Upper lobe of left lung (tissue), 6 donors: Measurements from ENCODE around the gene GDF15. TPM values are rescaled to one million over a fixed set of nuclear protein-coding genes. Genes with fewer than 3 reads are reported as not detected.

Experiments
- ATAC-seq, 2 donors: fragments of 200-7000 bp; cut with Tn5 transposase; one replicate each; pipeline ENCODE4 v1.9.1; 2022; ENCODE audit warnings: mild to moderate bottlenecking in 2 of 2, moderate library complexity in 2 of 2; ENCODE audit not compliant: low FRiP score in 2 of 2
- DNase-seq, 2 donors: peaks; one replicate each; pipeline ENCODE4 v3.0.0-alpha.2; 2019 to 2020
- H3K27ac ChIP-seq, 4 donors: fragments of 200-600 bp; sonication (generic); one replicate each; pipeline ENCODE4 v1.5.1; 2016 to 2019
- H3K27me3 ChIP-seq, 4 donors: fragments of 200-600 bp; sonication (generic); one replicate each; pipeline ENCODE4 v1.5.1; 2017 to 2019
- H3K36me3 ChIP-seq, 4 donors: fragments of 200-600 bp; sonication (generic); one replicate each; pipeline ENCODE4 v1.5.1; 2016 to 2019
- H3K4me1 ChIP-seq, 4 donors: fragments of 200-600 bp; sonication (generic); one replicate each; pipeline ENCODE4 v1.5.1; 2018 to 2019
- H3K4me3 ChIP-seq, 4 donors: fragments of 200-600 bp; sonication (generic); one replicate each; pipeline ENCODE4 v1.5.1; 2017 to 2019; ENCODE audit warnings: mild to moderate bottlenecking in 2 of 4, moderate library complexity in 1 of 4
- H3K9me3 ChIP-seq, 4 donors: fragments of 200-600 bp; sonication (generic); one replicate each; pipeline ENCODE4 v1.5.1; 2018 to 2019
- EP300 ChIP-seq, 4 donors: sonication (generic); formaldehyde crosslinking; IDR thresholded peaks; one replicate each; pipeline ENCODE4 v1.5.1; 2017; ENCODE audit warnings: antibody characterized with exemption in 4 of 4, control low read depth in 2 of 4
- POLR2A ChIP-seq, 4 donors: fragments of 450-650 bp; IDR thresholded peaks; one replicate each; pipeline ENCODE4 v1.5.1; 2016 to 2017; ENCODE audit warnings: antibody characterized with exemption in 4 of 4, mild to moderate bottlenecking in 2 of 4
- POLR2AphosphoS5 ChIP-seq, 2 donors: sonication (generic); formaldehyde crosslinking; IDR thresholded peaks; one replicate each; pipeline ENCODE4 v1.5.1; 2017; ENCODE audit warnings: antibody characterized with exemption in 2 of 2
- WGBS, 2 donors: methylation state at CpG; one replicate each; pipeline ENCODE4 v1.1.5; 2017 to 2018; 5-methylcytosine and 5-hydroxymethylcytosine counted together
- total RNA-seq, 6 donors: library from RNA; depleted of rRNA in 4 of 6; stranded (reverse); fragments of >200 nt in 4 of 6; gene quantifications; one replicate each; pipeline versions ENCODE4 v1.1.0 to v1.2.1, GENCODE V29; 2016 to 2021
- TF ChIP-seq, protein P1 (sequence below), 6 experiments: fragments of 450-650 bp in 4 of 6; fragments of 200-600 bp in 2 of 6; sonication (generic) in 2 of 6; IDR thresholded peaks; one replicate each; pipeline ENCODE4 v1.5.1; 2016 to 2019; ENCODE audit warnings: antibody characterized with exemption in 6 of 6
- donor health status: DM: no; HTN: no; CAD: no; lungs with moderate emphysema.
- donor health status: DM: no; HTN: yes; CAD: no; lungs with severe emphysema.

Gene GDF15
- total RNA-seq, 6 donors from 2014 or later = 42.5 to 126 (median 68.7) TPM

DNA sequence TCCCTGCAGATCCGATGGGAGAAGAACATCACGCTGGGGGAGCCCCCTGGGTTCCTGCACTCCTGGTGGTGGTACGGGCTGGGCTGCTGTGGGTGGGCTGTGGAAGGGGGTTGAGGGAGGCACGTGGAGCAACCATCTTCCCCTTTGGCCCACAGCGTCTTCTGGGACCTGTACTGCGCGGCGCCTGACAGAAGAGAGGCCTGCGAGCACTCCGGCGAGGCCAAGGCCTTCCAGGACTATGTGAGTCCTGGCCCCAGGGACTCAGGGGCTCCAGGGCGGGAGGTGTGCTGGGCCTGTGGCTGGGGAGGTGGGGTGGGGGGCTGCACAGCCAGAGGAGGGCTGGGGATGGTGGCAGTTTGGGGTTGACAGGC, 41.8 kb downstream of the GDF15 start:
- Histone ChIP-seq H3K4me1 (peaks cover 26 to 55% (median 27%) of the 10 kb centered on the region in 4 donors), H3K27ac (no peak overlapping the region), H3K36me3 (peaks cover 0 to 4% (median 0%) of the 10 kb centered on the region in 4 donors), H3K4me3 (no peak overlapping the region), H3K27me3 (no peaks in the 10 kb centered on the region), H3K9me3 (no peaks in the 10 kb centered on the region)
- ATAC-seq (no peak), DNase-seq (peak in 1 of 2 donors; percentile 68)
- TF ChIP-seq, protein P1, sequence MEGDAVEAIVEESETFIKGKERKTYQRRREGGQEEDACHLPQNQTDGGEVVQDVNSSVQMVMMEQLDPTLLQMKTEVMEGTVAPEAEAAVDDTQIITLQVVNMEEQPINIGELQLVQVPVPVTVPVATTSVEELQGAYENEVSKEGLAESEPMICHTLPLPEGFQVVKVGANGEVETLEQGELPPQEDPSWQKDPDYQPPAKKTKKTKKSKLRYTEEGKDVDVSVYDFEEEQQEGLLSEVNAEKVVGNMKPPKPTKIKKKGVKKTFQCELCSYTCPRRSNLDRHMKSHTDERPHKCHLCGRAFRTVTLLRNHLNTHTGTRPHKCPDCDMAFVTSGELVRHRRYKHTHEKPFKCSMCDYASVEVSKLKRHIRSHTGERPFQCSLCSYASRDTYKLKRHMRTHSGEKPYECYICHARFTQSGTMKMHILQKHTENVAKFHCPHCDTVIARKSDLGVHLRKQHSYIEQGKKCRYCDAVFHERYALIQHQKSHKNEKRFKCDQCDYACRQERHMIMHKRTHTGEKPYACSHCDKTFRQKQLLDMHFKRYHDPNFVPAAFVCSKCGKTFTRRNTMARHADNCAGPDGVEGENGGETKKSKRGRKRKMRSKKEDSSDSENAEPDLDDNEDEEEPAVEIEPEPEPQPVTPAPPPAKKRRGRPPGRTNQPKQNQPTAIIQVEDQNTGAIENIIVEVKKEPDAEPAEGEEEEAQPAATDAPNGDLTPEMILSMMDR (IDR thresholded peaks at IDR 0.05) = no peak
- no peak for TF ChIP-seq POLR2A (IDR thresholded peaks at IDR 0.05)
- 80 to 84% methylated on average over 1 to 12 of the region's 12 CpGs for WGBS, 2 donors

DNA sequence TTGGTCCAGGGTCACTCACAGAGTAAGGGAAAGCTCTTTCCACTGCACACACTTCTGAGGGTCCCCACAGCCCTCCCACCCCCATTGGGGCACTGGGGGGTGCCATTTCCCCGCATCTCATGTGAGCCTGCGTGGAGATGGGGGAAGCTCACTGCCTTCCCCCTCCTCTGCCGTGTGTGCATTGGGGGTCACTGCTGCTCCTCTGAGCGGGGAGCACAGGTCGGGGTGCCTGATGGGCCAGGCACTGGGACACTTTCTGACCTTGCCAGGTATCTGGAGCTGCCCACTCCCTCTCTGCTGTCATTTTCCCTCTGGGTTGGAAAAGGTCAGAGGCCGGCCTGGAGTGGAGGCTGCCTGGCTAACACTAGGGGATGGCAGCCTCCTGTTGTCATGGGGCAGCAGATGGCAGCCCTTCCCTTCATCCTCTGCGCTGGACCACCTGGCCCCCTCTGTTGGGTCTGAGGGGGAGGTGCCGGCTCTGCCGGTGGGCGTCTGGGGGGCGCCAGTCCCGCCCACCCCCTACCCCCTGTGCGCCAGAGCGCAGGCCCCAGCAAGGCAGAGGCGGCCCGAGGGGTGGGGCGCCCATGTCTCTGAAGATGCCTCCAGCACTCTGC, 42.3 kb downstream of the GDF15 start:
- Histone ChIP-seq H3K27me3 (no peaks in the 10 kb centered on the region), H3K4me3 (peak overlapping the region in 2 of 4 donors; percentile 50 to 51), H3K9me3 (no peaks in the 10 kb centered on the region), H3K36me3 (peaks cover 0 to 4% (median 0%) of the 10 kb centered on the region in 4 donors), H3K4me1 (peaks cover 26 to 55% (median 31%) of the 10 kb centered on the region in 4 donors), H3K27ac (peak overlapping the region; percentile 65 to 82 (median 76))
- ATAC-seq (no peak), DNase-seq (no peak)
- TF ChIP-seq, protein P1 (IDR thresholded peaks at IDR 0.05) = no peak
- no peak for TF ChIP-seq POLR2A (IDR thresholded peaks at IDR 0.05)
- TF ChIP-seq POLR2AphosphoS5 (IDR thresholded peaks at IDR 0.05) = no peak
- no peak for TF ChIP-seq EP300 (IDR thresholded peaks at IDR 0.05)
- 77 to 93% methylated on average over 6 to 14 of the region's 17 CpGs for WGBS, 2 donors

DNA sequence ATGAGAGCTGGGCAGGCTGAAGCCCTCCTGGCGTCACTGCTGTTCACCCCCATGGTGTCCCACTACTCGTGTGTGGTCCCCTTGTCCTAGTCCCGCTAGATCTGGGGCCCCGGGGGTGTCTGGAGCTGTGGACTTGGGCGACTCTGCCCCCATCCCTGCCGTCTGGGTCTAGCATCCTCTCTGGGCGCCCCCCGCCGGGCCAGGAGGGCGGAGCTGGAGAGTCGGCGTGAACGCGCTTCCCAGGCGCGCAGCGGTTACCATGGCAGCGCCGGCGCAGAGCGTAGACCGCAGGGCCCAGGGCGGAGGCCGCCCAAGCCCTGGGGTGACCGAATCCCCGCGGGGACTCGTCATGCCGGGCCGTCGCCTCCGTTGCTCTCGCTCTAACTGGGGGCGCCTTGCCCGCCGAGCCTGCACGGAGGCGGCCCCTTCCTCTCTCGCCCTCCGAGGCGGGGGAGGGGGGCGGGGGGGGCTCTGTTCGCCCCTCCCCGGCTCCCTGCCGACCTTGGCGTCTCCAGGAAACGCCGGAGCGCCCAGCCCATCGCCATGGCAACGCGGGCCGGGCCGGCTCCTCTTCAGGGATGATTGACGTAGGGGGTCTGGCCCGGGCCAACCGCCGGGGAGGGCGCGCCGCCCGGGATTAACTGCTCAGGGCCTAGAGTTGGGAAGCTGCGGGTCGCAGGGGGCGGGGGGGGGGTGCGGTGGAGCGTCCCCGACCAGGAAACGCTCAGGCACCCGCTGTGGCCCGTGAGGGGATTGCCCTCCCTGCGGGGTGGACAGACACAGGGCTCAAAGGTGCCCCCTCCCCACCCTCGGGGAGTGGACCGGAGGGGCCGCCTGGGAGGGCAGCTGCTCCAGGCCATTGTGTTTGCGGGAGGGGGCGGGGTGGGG, 43.1 kb downstream of the GDF15 start:
- Histone ChIP-seq H3K36me3 (peaks cover 0 to 4% (median 0%) of the 10 kb centered on the region in 4 donors), H3K27ac (peak overlapping the region; percentile 65 to 82 (median 76)), H3K27me3 (no peaks in the 10 kb centered on the region), H3K4me3 (peak overlapping the region in 3 of 4 donors; percentile 45 to 51 (median 50)), H3K9me3 (no peaks in the 10 kb centered on the region), H3K4me1 (peaks cover 27 to 57% (median 35%) of the 10 kb centered on the region in 4 donors)
- TF ChIP-seq, protein P1 (IDR thresholded peaks at IDR 0.05) = peak in 1 of 6 experiments; percentile 5
- TF ChIP-seq EP300 (IDR thresholded peaks at IDR 0.05) (no peak), POLR2AphosphoS5 (IDR thresholded peaks at IDR 0.05) (peak in 1 of 2 donors; percentile 38), POLR2A (IDR thresholded peaks at IDR 0.05) (peak in 1 of 4 donors; percentile 23)
- ATAC-seq (peak; percentile 63 to 70), DNase-seq (peak; percentile 72 to 96)
- 7% methylated on average over 51 of the region's 77 CpGs; no CpG with 5 or more reads in 1 of the 2 donors for WGBS, 2 donors

DNA sequence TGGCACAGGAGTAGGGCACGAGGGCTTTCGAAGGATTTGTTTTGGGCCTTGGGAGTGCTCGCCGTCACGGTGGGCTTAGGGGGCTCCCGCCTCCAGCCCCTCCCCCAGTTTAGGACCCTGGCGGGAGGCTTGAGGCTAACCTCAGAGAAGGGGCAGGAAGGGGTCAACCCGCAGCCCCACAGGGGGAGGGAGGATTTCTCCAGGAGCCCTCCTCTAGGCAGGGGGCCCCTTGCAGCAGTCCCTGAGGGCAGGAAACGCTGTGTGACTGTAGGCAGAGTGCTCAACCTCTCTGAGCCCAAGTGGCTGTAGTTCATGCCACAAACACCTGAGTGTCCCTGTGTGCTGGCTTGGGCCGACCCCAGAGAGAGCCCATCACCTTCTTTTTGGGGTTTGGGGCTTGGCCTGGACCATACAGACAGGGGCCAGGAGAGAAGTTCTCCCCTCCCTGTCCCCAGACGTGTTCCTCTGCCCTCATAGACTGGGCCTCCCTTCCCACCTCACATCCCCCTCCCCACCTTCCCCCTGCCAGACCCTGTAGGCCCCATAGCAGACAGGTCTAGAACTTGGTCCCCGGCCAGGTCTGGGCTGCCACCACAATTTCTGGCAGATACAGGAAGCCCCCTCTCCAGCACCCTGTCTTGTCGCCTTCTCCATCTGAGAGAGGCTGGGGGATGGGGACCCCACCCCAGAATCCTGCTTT, 43.9 kb downstream of the GDF15 start:
- 48 to 51% methylated on average over 10 to 13 of the region's 13 CpGs for WGBS, 2 donors
- ATAC-seq (no peak), DNase-seq (no peak)
- Histone ChIP-seq H3K4me3 (peak overlapping the region in 3 of 4 donors; percentile 45 to 51 (median 50)), H3K27me3 (no peaks in the 10 kb centered on the region), H3K4me1 (peaks cover 29 to 61% (median 38%) of the 10 kb centered on the region in 4 donors), H3K36me3 (peaks cover 0 to 4% (median 0%) of the 10 kb centered on the region in 4 donors), H3K9me3 (no peaks in the 10 kb centered on the region), H3K27ac (peak overlapping the region; percentile 65 to 82 (median 76))
- TF ChIP-seq EP300 (IDR thresholded peaks at IDR 0.05) = no peak
- TF ChIP-seq, protein P1 (IDR thresholded peaks at IDR 0.05) = no peak
- TF ChIP-seq POLR2AphosphoS5 (IDR thresholded peaks at IDR 0.05) = no peak
- TF ChIP-seq POLR2A (IDR thresholded peaks at IDR 0.05) = no peak
